Dendritic cell treated with granulocyte-macrophage colony-stimulating factor and Interleukin-4, amounts not matched to agents 40 ng/mL and 50 ng/mL, for 4 days (primary cell): Measurements from ENCODE around the gene BCO2.

Experiments
- H3K27ac Mint-ChIP-seq: one replicate; pipeline ENCODE4 v1.8.0; 2022; ENCODE audit warnings: mild to moderate bottlenecking, mixed read lengths
- H3K27me3 Mint-ChIP-seq: one replicate; pipeline ENCODE4 v1.8.0; 2022; ENCODE audit warnings: mild to moderate bottlenecking, mixed read lengths
- H3K36me3 Mint-ChIP-seq: one replicate; pipeline ENCODE4 v1.8.0; 2022; ENCODE audit warnings: low read depth, mixed read lengths
- H3K4me1 Mint-ChIP-seq: one replicate; pipeline ENCODE4 v1.8.0; 2022; ENCODE audit warnings: low read depth, mixed read lengths
- H3K4me3 Mint-ChIP-seq: one replicate; pipeline ENCODE4 v1.8.0; 2022; ENCODE audit warnings: mild to moderate bottlenecking, moderate library complexity, mixed read lengths
- H3K9me3 Mint-ChIP-seq: one replicate; pipeline ENCODE4 v1.8.0; 2022; ENCODE audit warnings: mixed read lengths
- intact Hi-C: fragments of 100-400 bp; cut with micrococcal nuclease; formaldehyde crosslinking; loops from one replicate; pipeline ENCODE4 v1.15.0; 2022

BCO2 gene, protein sequence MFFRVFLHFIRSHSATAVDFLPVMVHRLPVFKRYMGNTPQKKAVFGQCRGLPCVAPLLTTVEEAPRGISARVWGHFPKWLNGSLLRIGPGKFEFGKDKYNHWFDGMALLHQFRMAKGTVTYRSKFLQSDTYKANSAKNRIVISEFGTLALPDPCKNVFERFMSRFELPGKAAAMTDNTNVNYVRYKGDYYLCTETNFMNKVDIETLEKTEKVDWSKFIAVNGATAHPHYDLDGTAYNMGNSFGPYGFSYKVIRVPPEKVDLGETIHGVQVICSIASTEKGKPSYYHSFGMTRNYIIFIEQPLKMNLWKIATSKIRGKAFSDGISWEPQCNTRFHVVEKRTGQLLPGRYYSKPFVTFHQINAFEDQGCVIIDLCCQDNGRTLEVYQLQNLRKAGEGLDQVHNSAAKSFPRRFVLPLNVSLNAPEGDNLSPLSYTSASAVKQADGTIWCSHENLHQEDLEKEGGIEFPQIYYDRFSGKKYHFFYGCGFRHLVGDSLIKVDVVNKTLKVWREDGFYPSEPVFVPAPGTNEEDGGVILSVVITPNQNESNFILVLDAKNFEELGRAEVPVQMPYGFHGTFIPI

GRCh38 chr11:112174789-112175598, at the start of gene BCO2:
TSS of gene BCO2 (plus strand) at chr11:112175512. CDS start at chr11:112175602, 90 bp downstream.
- Mint-ChIP-seq H3K27ac (peak within 1 kb of the TSS; percentile 73), H3K36me3 (no peaks in the 10 kb centered on the region), H3K27me3 (no peaks in the 10 kb centered on the region), H3K4me3 (peak within 1 kb of the TSS; percentile 60), H3K9me3 (no peaks in the 10 kb centered on the region), H3K4me1 (peaks cover 26% of the 10 kb centered on the region)
- intact Hi-C loops = loop anchor here (2.0 to 5.0 kb wide), 2 partner anchors 62 to 243 kb away; no protein-coding TSS in a partner anchor

- Mint-ChIP-seq H3K4me1 (peaks cover 24% of the 10 kb centered on the region), H3K27me3 (no peaks in the 10 kb centered on the region), H3K4me3 (no peak overlapping the region), H3K27ac (no peak overlapping the region), H3K9me3 (no peaks in the 10 kb centered on the region), H3K36me3 (no peaks in the 10 kb centered on the region)
- intact Hi-C loops = no loop called here
These were observed 48.3 kb upstream of the BCO2 start for GRCh38 chr11:112127056-112127455.

GRCh38 chr11:112128483-112129121, 46.7 kb upstream of the BCO2 start:
- H3K36me3 Mint-ChIP-seq = no peaks in the 10 kb centered on the region
- H3K9me3 Mint-ChIP-seq = no peaks in the 10 kb centered on the region
- H3K4me3 Mint-ChIP-seq = no peak overlapping the region
- intact Hi-C loops = no loop called here
- H3K27ac Mint-ChIP-seq = peak overlapping the region; percentile 61
- peaks cover 29% of the 10 kb centered on the region for H3K4me1 Mint-ChIP-seq
- H3K27me3 Mint-ChIP-seq = no peaks in the 10 kb centered on the region

GRCh38 chr11:112129656-112130055, 45.7 kb upstream of the BCO2 start:
- Mint-ChIP-seq H3K27me3 (no peaks in the 10 kb centered on the region), H3K27ac (peak overlapping the region; percentile 77), H3K9me3 (no peaks in the 10 kb centered on the region), H3K4me1 (peaks cover 34% of the 10 kb centered on the region), H3K4me3 (no peak overlapping the region), H3K36me3 (no peaks in the 10 kb centered on the region)
- intact Hi-C loops = no loop called here

- Mint-ChIP-seq H3K4me3 (no peak overlapping the region), H3K36me3 (no peaks in the 10 kb centered on the region), H3K27ac (no peak overlapping the region), H3K4me1 (peaks cover 34% of the 10 kb centered on the region), H3K27me3 (no peaks in the 10 kb centered on the region), H3K9me3 (no peaks in the 10 kb centered on the region)
- intact Hi-C loops = no loop called here
These were observed 42.6 kb upstream of the BCO2 start for GRCh38 chr11:112132737-112133136.

DNA sequence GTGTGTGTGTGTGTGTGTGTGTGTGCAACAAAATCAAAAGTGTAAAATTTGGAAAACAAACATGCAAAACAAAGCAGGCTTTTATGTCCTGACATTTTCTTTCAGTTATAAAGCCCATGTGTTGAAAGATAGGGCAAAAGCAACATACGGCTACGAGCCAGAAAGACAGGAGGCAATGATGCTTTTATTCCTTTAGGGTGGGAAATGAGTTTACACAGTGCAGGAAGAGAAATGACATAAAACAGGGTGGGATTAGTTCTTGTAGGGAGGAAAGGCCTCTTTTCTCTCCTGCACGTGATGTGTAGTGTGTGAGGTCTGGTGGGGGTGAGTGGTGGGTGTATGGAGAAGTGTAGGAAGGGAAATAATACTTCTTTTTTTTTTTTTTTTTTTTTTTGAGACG, 40.8 kb upstream of the BCO2 start:
- Mint-ChIP-seq H3K27ac (no peak overlapping the region), H3K4me1 (peaks cover 19% of the 10 kb centered on the region), H3K9me3 (no peaks in the 10 kb centered on the region), H3K4me3 (no peak overlapping the region), H3K36me3 (no peaks in the 10 kb centered on the region), H3K27me3 (no peaks in the 10 kb centered on the region)
- intact Hi-C loops = no loop called here

- Mint-ChIP-seq H3K27me3 (no peaks in the 10 kb centered on the region), H3K9me3 (no peaks in the 10 kb centered on the region), H3K27ac (no peak overlapping the region), H3K36me3 (peaks cover 26% of the 10 kb centered on the region), H3K4me3 (no peak overlapping the region), H3K4me1 (peaks cover 7% of the 10 kb centered on the region)
- intact Hi-C loops = no loop called here
These were observed 31.7 kb upstream of the BCO2 start for GRCh38 chr11:112143597-112143996.

- Mint-ChIP-seq H3K27ac (no peak overlapping the region), H3K4me3 (no peak overlapping the region), H3K4me1 (no peaks in the 10 kb centered on the region), H3K36me3 (peaks cover 16% of the 10 kb centered on the region), H3K27me3 (no peaks in the 10 kb centered on the region), H3K9me3 (no peaks in the 10 kb centered on the region)
- intact Hi-C loops = no loop called here
These were observed 24.8 kb upstream of the BCO2 start for GRCh38 chr11:112150517-112150916.

DNA sequence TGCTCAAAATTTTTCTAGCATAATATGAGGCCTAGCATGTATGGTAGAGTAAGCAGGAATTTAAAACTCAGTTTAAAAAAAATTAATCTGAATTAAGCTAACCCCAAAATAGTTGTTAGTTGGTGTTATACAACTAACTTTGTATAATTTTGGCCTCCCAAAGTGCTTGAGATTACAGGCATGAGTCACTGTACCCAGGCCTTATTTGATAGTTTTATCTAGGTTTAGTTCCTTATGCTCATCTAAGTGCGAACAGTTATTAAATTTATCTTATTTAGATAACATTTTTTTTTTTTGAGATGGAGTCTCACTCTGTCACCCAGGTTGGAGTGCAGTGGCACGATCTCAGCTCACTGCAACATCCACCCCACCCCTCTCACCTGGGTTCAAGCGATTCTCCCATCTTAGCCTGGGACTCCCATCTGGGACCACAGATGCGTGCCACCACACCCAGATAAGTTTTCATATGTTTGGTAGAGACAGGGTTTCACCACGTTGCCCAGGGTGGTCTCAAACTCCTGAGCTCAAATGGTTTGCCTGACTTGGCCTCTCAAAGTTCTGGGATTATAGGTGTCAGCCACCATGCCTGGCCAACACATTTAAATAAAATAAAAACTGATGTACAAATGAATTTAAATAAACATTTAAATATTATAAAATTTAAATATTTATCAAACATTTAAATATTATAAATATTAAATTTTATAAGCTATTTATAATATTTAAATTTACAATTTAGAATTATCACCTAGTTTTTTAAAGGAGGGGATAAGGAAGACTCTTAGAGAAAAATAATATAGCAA, 19.0 kb upstream of the BCO2 start:
- H3K27ac Mint-ChIP-seq = no peak overlapping the region
- peaks cover 7% of the 10 kb centered on the region for H3K36me3 Mint-ChIP-seq
- H3K9me3 Mint-ChIP-seq = no peaks in the 10 kb centered on the region
- H3K27me3 Mint-ChIP-seq = no peaks in the 10 kb centered on the region
- H3K4me3 Mint-ChIP-seq = no peak overlapping the region
- intact Hi-C loops = loop anchor here (5.0 kb wide), 1 partner anchor 34 kb away; no protein-coding TSS in a partner anchor
- peaks cover 32% of the 10 kb centered on the region for H3K4me1 Mint-ChIP-seq

- intact Hi-C loops = loop anchor here (5.0 kb wide), 1 partner anchor 35 kb away; no protein-coding TSS in a partner anchor
- H3K4me1 Mint-ChIP-seq = peaks cover 41% of the 10 kb centered on the region
- no peak overlapping the region for H3K27ac Mint-ChIP-seq
- H3K4me3 Mint-ChIP-seq = no peak overlapping the region
- H3K27me3 Mint-ChIP-seq = no peaks in the 10 kb centered on the region
- no peaks in the 10 kb centered on the region for H3K9me3 Mint-ChIP-seq
- H3K36me3 Mint-ChIP-seq = peaks cover 11% of the 10 kb centered on the region
These were observed 18.2 kb upstream of the BCO2 start for GRCh38 chr11:112156956-112157766.

DNA sequence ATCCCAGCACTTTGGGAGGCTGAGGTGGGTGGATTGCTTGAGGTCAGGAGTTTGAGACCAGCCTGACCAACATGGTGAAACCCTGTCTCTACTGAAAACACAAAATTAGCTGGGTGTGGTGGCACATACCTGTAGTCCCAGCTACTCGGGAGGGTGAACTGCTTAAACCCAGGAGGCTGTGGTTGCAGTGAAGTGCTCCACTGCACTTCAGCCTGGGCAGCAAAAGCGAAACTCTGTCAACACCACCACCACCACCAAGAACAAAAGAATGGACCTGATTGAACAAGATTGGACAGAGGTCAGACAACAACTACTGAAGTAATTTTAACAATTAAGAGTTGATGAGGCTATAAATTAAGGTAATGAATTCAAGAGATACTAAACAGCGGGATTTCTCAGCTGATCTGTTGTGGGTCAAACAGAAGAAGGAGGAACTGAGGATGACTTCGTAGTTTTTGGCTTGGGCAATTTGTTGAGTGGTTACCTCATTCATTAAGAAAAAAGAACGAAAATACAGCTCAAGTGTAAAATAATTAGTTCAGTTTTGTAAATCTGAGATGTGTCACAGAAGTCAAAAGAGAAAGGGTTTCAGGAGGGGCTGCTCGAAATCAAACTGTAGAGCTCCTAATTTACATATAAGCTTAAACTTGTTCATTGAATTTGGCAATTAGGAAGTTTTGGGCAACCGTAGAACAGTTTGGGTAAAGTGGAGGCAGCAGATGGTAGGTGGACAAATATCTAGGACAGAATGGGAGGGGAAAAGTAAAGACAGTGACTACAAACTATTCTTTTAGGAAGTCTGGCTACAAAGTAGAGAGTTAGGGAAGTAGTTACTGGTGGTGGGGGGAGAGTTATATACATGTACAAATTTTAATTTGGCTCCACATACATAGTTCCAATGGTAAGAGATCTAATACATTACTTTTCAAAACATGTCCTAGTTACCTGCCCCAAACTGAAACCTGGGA, 15.9 kb upstream of the BCO2 start:
- Mint-ChIP-seq H3K4me3 (peak overlapping the region; percentile 71), H3K27ac (peak overlapping the region; percentile 99), H3K27me3 (no peaks in the 10 kb centered on the region), H3K36me3 (peaks cover 8% of the 10 kb centered on the region), H3K9me3 (no peaks in the 10 kb centered on the region), H3K4me1 (peaks cover 55% of the 10 kb centered on the region)
- intact Hi-C loops = loop anchor here (5.0 kb wide), 1 partner anchor 37 kb away; no protein-coding TSS in a partner anchor
